PFSK-1 (cell line): ENCODE results near the gene HS2ST1.

Source experiments
- POLR2AphosphoS5 ChIP-seq: IDR thresholded peaks from 2 replicates; pipeline ENCODE4 v1.6.1; 2012; ENCODE audit warnings: low read depth, mild to moderate bottlenecking, control low read depth, low read length, moderate library complexity
- SIN3A ChIP-seq: IDR thresholded peaks from 2 replicates; pipeline ENCODE4 v1.6.1; 2012; ENCODE audit warnings: mild to moderate bottlenecking, low read length, moderate library complexity, borderline replicate concordance; ENCODE audit not compliant: insufficient read depth
- TAF1 ChIP-seq: IDR thresholded peaks from 2 replicates; pipeline ENCODE4 v1.6.1; 2012; ENCODE audit warnings: low read length, control low read depth, borderline replicate concordance; ENCODE audit not compliant: insufficient read depth
- TF ChIP-seq, protein P1 (sequence below), 2 experiments: IDR thresholded peaks; 2 replicates each; pipeline versions ENCODE4 v1.6.1 to v1.8.0; 2011 to 2012; ENCODE audit warnings: low read depth in 2 of 2, low read length in 2 of 2, control low read depth in 1 of 2, inconsistent platforms in 1 of 2, mild to moderate bottlenecking in 1 of 2, moderate library complexity in 1 of 2; ENCODE audit not compliant: insufficient read depth in 1 of 2

DNA sequence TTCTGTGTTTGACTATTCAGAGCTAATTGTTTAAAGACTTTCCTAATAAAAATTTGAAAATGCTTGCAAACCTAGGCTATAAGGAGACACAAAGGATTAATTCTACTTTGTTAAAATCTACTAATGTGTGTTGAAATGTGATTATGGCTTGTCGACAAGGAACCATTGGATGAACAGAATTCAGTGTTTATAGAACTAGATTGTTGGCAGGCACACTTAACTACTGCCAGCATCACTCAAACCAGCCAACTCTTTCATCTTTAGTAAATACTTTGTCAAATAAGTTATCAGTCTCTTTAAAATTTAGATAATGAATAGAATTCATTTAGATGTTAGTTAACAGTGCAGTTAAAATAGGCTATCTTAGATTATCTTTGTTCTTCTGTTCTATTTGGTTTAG lies 27.6 kb downstream of the HS2ST1 start:
- TF ChIP-seq POLR2AphosphoS5: no peak
- TF ChIP-seq, protein P1, sequence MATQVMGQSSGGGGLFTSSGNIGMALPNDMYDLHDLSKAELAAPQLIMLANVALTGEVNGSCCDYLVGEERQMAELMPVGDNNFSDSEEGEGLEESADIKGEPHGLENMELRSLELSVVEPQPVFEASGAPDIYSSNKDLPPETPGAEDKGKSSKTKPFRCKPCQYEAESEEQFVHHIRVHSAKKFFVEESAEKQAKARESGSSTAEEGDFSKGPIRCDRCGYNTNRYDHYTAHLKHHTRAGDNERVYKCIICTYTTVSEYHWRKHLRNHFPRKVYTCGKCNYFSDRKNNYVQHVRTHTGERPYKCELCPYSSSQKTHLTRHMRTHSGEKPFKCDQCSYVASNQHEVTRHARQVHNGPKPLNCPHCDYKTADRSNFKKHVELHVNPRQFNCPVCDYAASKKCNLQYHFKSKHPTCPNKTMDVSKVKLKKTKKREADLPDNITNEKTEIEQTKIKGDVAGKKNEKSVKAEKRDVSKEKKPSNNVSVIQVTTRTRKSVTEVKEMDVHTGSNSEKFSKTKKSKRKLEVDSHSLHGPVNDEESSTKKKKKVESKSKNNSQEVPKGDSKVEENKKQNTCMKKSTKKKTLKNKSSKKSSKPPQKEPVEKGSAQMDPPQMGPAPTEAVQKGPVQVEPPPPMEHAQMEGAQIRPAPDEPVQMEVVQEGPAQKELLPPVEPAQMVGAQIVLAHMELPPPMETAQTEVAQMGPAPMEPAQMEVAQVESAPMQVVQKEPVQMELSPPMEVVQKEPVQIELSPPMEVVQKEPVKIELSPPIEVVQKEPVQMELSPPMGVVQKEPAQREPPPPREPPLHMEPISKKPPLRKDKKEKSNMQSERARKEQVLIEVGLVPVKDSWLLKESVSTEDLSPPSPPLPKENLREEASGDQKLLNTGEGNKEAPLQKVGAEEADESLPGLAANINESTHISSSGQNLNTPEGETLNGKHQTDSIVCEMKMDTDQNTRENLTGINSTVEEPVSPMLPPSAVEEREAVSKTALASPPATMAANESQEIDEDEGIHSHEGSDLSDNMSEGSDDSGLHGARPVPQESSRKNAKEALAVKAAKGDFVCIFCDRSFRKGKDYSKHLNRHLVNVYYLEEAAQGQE (IDR thresholded peaks at IDR 0.05; ENCODE audit: insufficient read depth in 1 of 2, low read depth in 2 of 2, low read length in 2 of 2): no peak
- no peak for TF ChIP-seq TAF1
- no peak for TF ChIP-seq SIN3A
